Sigmoid colon (tissue), 7 donors: ENCODE data around the gene PCNX1. TPM values are rescaled to one million over a fixed set of nuclear protein-coding genes. Genes with fewer than 3 reads are reported as not detected.
A peak's percentile ranks its signal among the peaks of the same experiment; 100 is the strongest.

ENCODE experiments used
- DNase-seq: peaks from one replicate; pipeline ENCODE4 v3.0.0-alpha.2; 2019
- H3K27ac ChIP-seq, 4 donors: fragments of 200-600 bp; sonication (generic); one replicate each; pipeline ENCODE4 v1.5.1; 2016 to 2019; ENCODE audit warnings: mild to moderate bottlenecking in 1 of 4
- H3K27me3 ChIP-seq, 3 donors: fragments of 200-600 bp; sonication (generic); one replicate each; pipeline ENCODE4 v1.5.1; 2019; ENCODE audit warnings: mild to moderate bottlenecking in 1 of 3
- H3K36me3 ChIP-seq, 4 donors: fragments of 200-600 bp; sonication (generic); one replicate each; pipeline ENCODE4 v1.5.1; 2016 to 2019
- H3K4me1 ChIP-seq, 4 donors: fragments of 200-600 bp; sonication (generic); one replicate each; pipeline ENCODE4 v1.5.1; 2017 to 2019
- H3K4me3 ChIP-seq, 4 donors: fragments of 200-600 bp; sonication (generic); one replicate each; pipeline ENCODE4 v1.5.1; 2017 to 2019; ENCODE audit warnings: mild to moderate bottlenecking in 2 of 4, moderate library complexity in 1 of 4
- H3K9me3 ChIP-seq, 4 donors: fragments of 200-600 bp in 3 of 4; sonication (generic) in 3 of 4; one replicate each; pipeline versions ENCODE4 v1.5.1 to v1.6.1; 2013 to 2019
- CTCF ChIP-seq, 4 experiments: fragments of 450-650 bp in 3 of 4; fragments of 200-600 bp in 1 of 4; IDR thresholded peaks; one replicate each; pipeline ENCODE4 v1.5.1; 2016 to 2019; ENCODE audit warnings: antibody characterized with exemption in 4 of 4, mild to moderate bottlenecking in 3 of 4, moderate library complexity in 2 of 4
- EP300 ChIP-seq, 4 donors: sonication (generic); formaldehyde crosslinking; IDR thresholded peaks; one replicate each; pipeline ENCODE4 v1.6.1; 2017; ENCODE audit warnings: antibody characterized with exemption in 4 of 4
- POLR2A ChIP-seq, 2 donors: fragments of 450-650 bp; IDR thresholded peaks; one replicate each; pipeline ENCODE4 v1.6.1; 2016; ENCODE audit warnings: antibody characterized with exemption in 2 of 2, mild to moderate bottlenecking in 2 of 2, moderate library complexity in 2 of 2
- POLR2AphosphoS5 ChIP-seq, 4 donors: sonication (generic); formaldehyde crosslinking; IDR thresholded peaks; one replicate each; pipeline ENCODE4 v1.6.1; 2017; ENCODE audit warnings: antibody characterized with exemption in 4 of 4
- WGBS, 2 donors: extraction: QIAGEN DNeasy Blood & Tissue Kit; methylation state at CpG; one replicate each; pipeline ENCODE4 v1.1.7; 2013; 5-methylcytosine and 5-hydroxymethylcytosine counted together
- intact Hi-C: fragments of 100-400 bp; cut with DNase I; formaldehyde crosslinking; loops from one replicate; pipeline ENCODE4 v1.15.1; 2023
- polyA plus RNA-seq, 3 donors: library from polyadenylated mRNA; stranded (reverse); fragments of 200-250 nt; gene quantifications; one replicate each; pipeline ENCODE4 v1.2.3, GENCODE V29; 2013
- total RNA-seq, 4 donors: library from RNA; depleted of rRNA; stranded (reverse); fragments of >200 nt; gene quantifications; one replicate each; pipeline ENCODE4 v1.1.0, GENCODE V29; 2016
- donor health status: healthy with polysubstance abuse.
- donor health status: Bipolar disorder and iron deficiency.
- donor health status: healthy.

PCNX1 gene
- total and polyA plus RNA-seq, 7 donors: 1.2 to 73.9 (median 62.8) TPM

- peaks cover 0 to 40% (median 12%) of the 10 kb centered on the region in 4 donors for H3K36me3 ChIP-seq
- intact Hi-C loops: no loop called here
- no peak for TF ChIP-seq POLR2AphosphoS5 (IDR thresholded peaks at IDR 0.05)
- TF ChIP-seq CTCF (IDR thresholded peaks at IDR 0.05): no peak
- TF ChIP-seq POLR2A (IDR thresholded peaks at IDR 0.05): no peak
- no peaks in the 10 kb centered on the region for H3K27me3 ChIP-seq
- DNase-seq: no peak
- peaks cover 0 to 2% (median 0%) of the 10 kb centered on the region in 4 donors for H3K9me3 ChIP-seq
- WGBS, 2 donors: 85 to 87% methylated on average over 5 of the region's 5 CpGs
- H3K27ac ChIP-seq: no peak overlapping the region
- no peak overlapping the region for H3K4me3 ChIP-seq
- peaks cover 0 to 6% (median 0%) of the 10 kb centered on the region in 4 donors for H3K4me1 ChIP-seq
These were observed 187.5 kb downstream of the PCNX1 start for GRCh38 chr14:71094722-71095121.

- 97% methylated on average over 5 of the region's 5 CpGs for WGBS, 2 donors
- Histone ChIP-seq H3K9me3 (peaks cover 0 to 2% (median 0%) of the 10 kb centered on the region in 4 donors), H3K27me3 (no peaks in the 10 kb centered on the region), H3K27ac (no peak overlapping the region), H3K4me1 (no peaks in the 10 kb centered on the region), H3K4me3 (no peak overlapping the region), H3K36me3 (peaks cover 0 to 21% (median 7%) of the 10 kb centered on the region in 4 donors)
- no peak for TF ChIP-seq POLR2A (IDR thresholded peaks at IDR 0.05)
- no peak for TF ChIP-seq POLR2AphosphoS5 (IDR thresholded peaks at IDR 0.05)
- TF ChIP-seq EP300 (IDR thresholded peaks at IDR 0.05): no peak
- TF ChIP-seq CTCF (IDR thresholded peaks at IDR 0.05): no peak
- intact Hi-C loops: no loop called here
- no peak for DNase-seq
These were observed 189.7 kb downstream of the PCNX1 start for GRCh38 chr14:71096947-71097346.

GRCh38 chr14:71103662-71104484 lies 196.6 kb downstream of the PCNX1 start:
- Histone ChIP-seq H3K27me3 (no peaks in the 10 kb centered on the region), H3K36me3 (peaks cover 4 to 60% (median 18%) of the 10 kb centered on the region in 4 donors), H3K4me1 (no peaks in the 10 kb centered on the region), H3K27ac (no peak overlapping the region), H3K9me3 (no peaks in the 10 kb centered on the region), H3K4me3 (no peak overlapping the region)
- no peak for TF ChIP-seq POLR2AphosphoS5 (IDR thresholded peaks at IDR 0.05)
- TF ChIP-seq POLR2A (IDR thresholded peaks at IDR 0.05): no peak
- no peak for TF ChIP-seq EP300 (IDR thresholded peaks at IDR 0.05)
- TF ChIP-seq CTCF (IDR thresholded peaks at IDR 0.05): peak; percentile 16 to 68 (median 54)
- intact Hi-C loops: no loop called here
- WGBS, 2 donors: 60 to 66% methylated on average over 3 of the region's 3 CpGs
- no peak for DNase-seq

GRCh38 chr14:71105177-71105576 lies 197.9 kb downstream of the PCNX1 start:
- Histone ChIP-seq H3K36me3 (peaks cover 4 to 73% (median 28%) of the 10 kb centered on the region in 4 donors), H3K9me3 (no peaks in the 10 kb centered on the region), H3K27me3 (no peaks in the 10 kb centered on the region), H3K4me1 (no peaks in the 10 kb centered on the region), H3K4me3 (no peak overlapping the region), H3K27ac (no peak overlapping the region)
- TF ChIP-seq POLR2A (IDR thresholded peaks at IDR 0.05): no peak
- no peak for TF ChIP-seq POLR2AphosphoS5 (IDR thresholded peaks at IDR 0.05)
- no peak for TF ChIP-seq CTCF (IDR thresholded peaks at IDR 0.05)
- TF ChIP-seq EP300 (IDR thresholded peaks at IDR 0.05): no peak
- DNase-seq: no peak
- intact Hi-C loops: no loop called here
- WGBS, 2 donors: 63 to 78% methylated on average over 2 of the region's 2 CpGs
